GM10266 (cell line): ENCODE measurements around the gene CA11.

Source experiments
- DNase-seq: peaks from one replicate; pipeline ENCODE4 v3.0.0; 2012; ENCODE audit errors: extremely low spot score
- CTCF ChIP-seq: IDR thresholded peaks from 2 replicates; pipeline ENCODE4 v1.5.1; 2012; ENCODE audit warnings: mild to moderate bottlenecking, low read depth; ENCODE audit not compliant: control insufficient read depth, insufficient read depth; ENCODE audit errors: missing control alignments

The CA11 gene

GRCh38 chr19:48613852-48614435 lies 32.0 kb downstream of the CA11 start:
- DNase-seq: no peak

GRCh38 chr19:48613024-48613851 lies 32.7 kb downstream of the CA11 start:
- no peak for TF ChIP-seq CTCF
- DNase-seq: no peak

More at GRCh38 chr19:48613852-48614435, 32.0 kb downstream of the CA11 start:
- no peak for TF ChIP-seq CTCF

GRCh38 chr19:48611872-48612271 lies 34.1 kb downstream of the CA11 start:
- no peak for TF ChIP-seq CTCF
- DNase-seq: no peak

- TF ChIP-seq CTCF: no peak
- DNase-seq: no peak
These were observed 36.3 kb downstream of the CA11 start for GRCh38 chr19:48609571-48610108.

- peak; percentile 84 for DNase-seq
These were observed 37.2 kb downstream of the CA11 start for GRCh38 chr19:48608798-48609263.

GRCh38 chr19:48607359-48607755 lies 38.6 kb downstream of the CA11 start:
- no peak for DNase-seq

More at GRCh38 chr19:48608798-48609263, 37.2 kb downstream of the CA11 start:
- TF ChIP-seq CTCF: peak; percentile 73

More at GRCh38 chr19:48607359-48607755, 38.6 kb downstream of the CA11 start:
- TF ChIP-seq CTCF: no peak
